Mucosa of rectum (tissue), 2 donors: ENCODE results near the gene MYBPHL.

Source experiments
- H3K27ac ChIP-seq, 2 donors: one replicate each; pipeline ENCODE4 v1.7.0; 2013; ENCODE audit warnings: inconsistent platforms in 2 of 2, low read depth in 2 of 2, low read length in 2 of 2
- H3K27me3 ChIP-seq, 2 donors: one replicate each; pipeline ENCODE4 v1.7.0; 2013; ENCODE audit warnings: low read length in 2 of 2; ENCODE audit not compliant: control insufficient read depth in 2 of 2, insufficient read depth in 2 of 2
- H3K36me3 ChIP-seq, 2 donors: one replicate each; pipeline ENCODE4 v1.7.0; 2013; ENCODE audit warnings: low read length in 2 of 2; ENCODE audit not compliant: control insufficient read depth in 2 of 2, insufficient read depth in 2 of 2
- H3K4me1 ChIP-seq, 2 donors: one replicate each; pipeline ENCODE4 v1.7.0; 2013; ENCODE audit warnings: low read length in 2 of 2, mild to moderate bottlenecking in 1 of 2; ENCODE audit not compliant: control insufficient read depth in 2 of 2, insufficient read depth in 2 of 2
- H3K4me3 ChIP-seq, 2 donors: one replicate each; pipeline ENCODE4 v1.7.0; 2013; ENCODE audit warnings: low read length in 2 of 2
- H3K9ac ChIP-seq, 2 donors: one replicate each; pipeline ENCODE4 v1.7.0; 2013; ENCODE audit warnings: low read length in 2 of 2, low read depth in 1 of 2, mild to moderate bottlenecking in 1 of 2
- H3K9me3 ChIP-seq, 2 donors: one replicate each; pipeline ENCODE4 v1.7.0; 2013; ENCODE audit warnings: low read length in 2 of 2; ENCODE audit not compliant: control insufficient read depth in 2 of 2
- donor health status: healthy.
- donor health status: Normal muscosa, but diverticular disease.

Gene MYBPHL

GRCh38 chr1:109335091-109335490 is 28.3 kb upstream of the MYBPHL start:
- no peak overlapping the region for H3K9ac ChIP-seq
- H3K9me3 ChIP-seq: peaks cover 3 to 4% of the 10 kb centered on the region in 2 donors
- no peak overlapping the region for H3K27ac ChIP-seq
- no peaks in the 10 kb centered on the region for H3K27me3 ChIP-seq
- no peak overlapping the region for H3K4me3 ChIP-seq
- no peaks in the 10 kb centered on the region for H3K4me1 ChIP-seq
- H3K36me3 ChIP-seq: peaks cover 37 to 51% of the 10 kb centered on the region in 2 donors

GRCh38 chr1:109331113-109331512 is 24.3 kb upstream of the MYBPHL start:
- peaks cover 30 to 46% of the 10 kb centered on the region in 2 donors for H3K36me3 ChIP-seq
- H3K4me1 ChIP-seq: no peaks in the 10 kb centered on the region
- peaks cover 3 to 4% of the 10 kb centered on the region in 2 donors for H3K9me3 ChIP-seq
- no peak overlapping the region for H3K9ac ChIP-seq
- no peak overlapping the region for H3K4me3 ChIP-seq
- no peaks in the 10 kb centered on the region for H3K27me3 ChIP-seq
- no peak overlapping the region for H3K27ac ChIP-seq

DNA sequence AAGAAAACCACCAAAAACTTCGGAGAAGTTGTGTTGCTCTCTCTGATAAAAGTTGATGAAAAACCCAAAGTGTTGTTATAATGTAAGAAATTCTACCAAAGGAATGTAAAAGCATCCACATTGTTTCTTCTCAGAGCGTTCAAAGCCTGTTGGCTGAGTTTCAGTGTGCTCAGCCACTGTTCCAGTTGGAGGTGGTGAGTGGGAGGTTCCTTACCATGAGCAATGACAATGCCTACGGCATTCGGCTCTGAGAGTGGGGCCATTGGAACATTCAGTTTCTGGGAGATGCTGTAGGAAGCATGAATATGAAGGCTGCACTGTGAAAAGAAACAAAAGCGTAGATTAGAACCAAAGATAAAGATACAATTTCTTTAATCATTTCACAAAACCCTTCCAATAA is 20.5 kb upstream of the MYBPHL start:
- Histone ChIP-seq H3K9ac (no peak overlapping the region), H3K4me1 (no peaks in the 10 kb centered on the region), H3K27me3 (no peaks in the 10 kb centered on the region), H3K4me3 (no peak overlapping the region), H3K36me3 (peaks cover 16 to 44% of the 10 kb centered on the region in 2 donors), H3K9me3 (peaks cover 3% of the 10 kb centered on the region in 2 donors), H3K27ac (no peak overlapping the region)

GRCh38 chr1:109322974-109323373 is 16.2 kb upstream of the MYBPHL start:
- H3K36me3 ChIP-seq: peaks cover 35 to 47% of the 10 kb centered on the region in 2 donors

GRCh38 chr1:109319114-109319513 is 12.3 kb upstream of the MYBPHL start:
- no peaks in the 10 kb centered on the region for H3K4me1 ChIP-seq
- H3K36me3 ChIP-seq: peaks cover 45 to 54% of the 10 kb centered on the region in 2 donors
- no peak overlapping the region for H3K27ac ChIP-seq
- H3K27me3 ChIP-seq: no peaks in the 10 kb centered on the region
- no peak overlapping the region for H3K9ac ChIP-seq
- H3K4me3 ChIP-seq: no peak overlapping the region
- H3K9me3 ChIP-seq: no peaks in the 10 kb centered on the region

More at GRCh38 chr1:109322974-109323373, 16.2 kb upstream of the MYBPHL start:
- H3K4me1 ChIP-seq: no peaks in the 10 kb centered on the region
- H3K27ac ChIP-seq: no peak overlapping the region
- no peak overlapping the region for H3K9ac ChIP-seq
- H3K27me3 ChIP-seq: no peaks in the 10 kb centered on the region
- H3K4me3 ChIP-seq: no peak overlapping the region
- no peaks in the 10 kb centered on the region for H3K9me3 ChIP-seq

DNA sequence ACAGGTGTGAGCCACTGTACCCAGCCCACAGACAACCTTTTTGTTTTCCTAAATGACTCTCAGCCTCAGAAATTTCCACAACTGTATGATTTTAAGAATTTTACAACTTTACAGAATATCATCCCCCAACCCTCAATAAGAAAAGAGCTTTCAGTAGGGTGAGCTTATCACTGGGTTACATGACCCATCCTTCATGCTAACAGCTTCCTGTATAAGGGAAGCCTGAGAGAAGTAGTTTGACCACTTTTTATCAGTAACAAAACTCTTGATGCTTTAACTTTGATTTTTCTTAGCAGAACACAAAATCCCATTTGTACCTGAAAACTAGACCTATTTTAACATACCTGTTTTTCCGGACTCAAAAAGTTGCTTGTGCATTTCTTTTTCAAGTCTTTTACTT is 9.7 kb upstream of the MYBPHL start:
- Histone ChIP-seq H3K36me3 (peaks cover 38 to 44% of the 10 kb centered on the region in 2 donors), H3K27ac (no peak overlapping the region)

GRCh38 chr1:109315288-109315687 is 8.5 kb upstream of the MYBPHL start:
- peaks cover 28 to 36% of the 10 kb centered on the region in 2 donors for H3K36me3 ChIP-seq
- H3K9me3 ChIP-seq: no peaks in the 10 kb centered on the region
- H3K4me3 ChIP-seq: no peak overlapping the region
- H3K9ac ChIP-seq: no peak overlapping the region
- H3K27me3 ChIP-seq: no peaks in the 10 kb centered on the region
- H3K4me1 ChIP-seq: no peaks in the 10 kb centered on the region
- H3K27ac ChIP-seq: no peak overlapping the region

More for the DNA sequence above, 9.7 kb upstream of the MYBPHL start:
- Histone ChIP-seq H3K9me3 (no peaks in the 10 kb centered on the region), H3K9ac (no peak overlapping the region), H3K27me3 (no peaks in the 10 kb centered on the region), H3K4me1 (no peaks in the 10 kb centered on the region), H3K4me3 (no peak overlapping the region)

DNA sequence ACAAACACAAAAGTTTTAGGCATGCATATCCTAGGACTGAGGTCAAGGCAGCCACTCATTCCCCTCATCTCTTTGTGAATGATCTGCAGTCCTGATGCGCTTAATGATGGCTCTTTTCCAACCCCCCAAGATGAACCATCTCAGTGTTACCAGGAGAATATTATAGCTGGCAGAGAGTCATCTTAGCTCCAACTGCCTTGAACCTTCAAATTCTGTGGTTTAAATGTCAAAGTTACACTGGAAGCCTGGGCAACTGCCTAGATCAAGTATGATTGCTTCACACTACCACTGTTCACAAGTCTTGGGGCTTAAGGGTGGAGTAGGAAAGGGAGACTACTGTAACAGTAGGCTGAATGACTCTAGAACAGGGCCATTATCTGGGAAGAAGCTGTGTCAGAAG is 8.0 kb upstream of the MYBPHL start:
- Histone ChIP-seq H3K9ac (no peak overlapping the region), H3K27me3 (no peaks in the 10 kb centered on the region), H3K4me1 (no peaks in the 10 kb centered on the region), H3K36me3 (peaks cover 26 to 31% of the 10 kb centered on the region in 2 donors), H3K9me3 (no peaks in the 10 kb centered on the region), H3K27ac (no peak overlapping the region), H3K4me3 (no peak overlapping the region)

DNA sequence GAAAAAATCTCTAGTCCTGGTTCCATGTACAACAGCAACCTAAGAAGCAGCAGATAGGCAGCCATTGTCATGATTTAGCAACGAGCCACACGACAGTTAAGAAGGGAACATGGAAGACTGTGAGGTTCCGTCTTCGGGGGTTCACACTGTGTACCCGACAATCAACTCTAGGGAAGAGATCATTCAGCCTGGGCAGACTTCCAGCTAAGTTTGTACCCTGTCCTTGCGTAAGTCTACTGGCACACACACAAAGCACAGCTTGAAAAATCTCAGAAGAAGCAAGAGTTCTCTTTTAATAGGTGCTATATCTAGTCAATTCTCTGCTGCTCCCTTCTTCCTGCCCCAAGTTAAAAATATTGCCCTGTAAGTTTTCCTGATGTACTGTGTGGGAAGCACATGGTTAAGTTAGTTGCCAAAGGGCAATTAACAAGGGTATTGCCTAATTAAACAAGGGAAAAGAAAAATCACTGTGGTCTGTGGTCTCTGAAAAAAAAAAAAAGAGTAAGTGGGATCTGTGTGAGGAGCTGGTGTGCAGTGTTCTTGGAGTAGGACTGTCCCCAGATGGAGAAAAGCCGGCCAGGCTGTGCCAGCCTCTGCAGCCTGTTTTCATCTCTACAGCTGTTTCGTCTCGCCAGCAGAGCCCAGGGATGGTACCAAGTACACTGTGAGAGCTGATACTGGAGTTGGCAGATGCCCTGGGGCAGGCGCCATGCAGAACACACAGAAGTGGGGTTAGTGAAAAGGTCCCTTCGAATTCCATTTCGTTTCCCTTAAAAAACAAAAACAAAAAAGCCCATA is 6.4 kb upstream of the MYBPHL start:
- H3K36me3 ChIP-seq: peaks cover 21 to 23% of the 10 kb centered on the region in 2 donors
- H3K4me1 ChIP-seq: no peaks in the 10 kb centered on the region
- H3K4me3 ChIP-seq: no peak overlapping the region
- H3K27me3 ChIP-seq: no peaks in the 10 kb centered on the region
- no peaks in the 10 kb centered on the region for H3K9me3 ChIP-seq
- H3K9ac ChIP-seq: no peak overlapping the region
- no peak overlapping the region for H3K27ac ChIP-seq

GRCh38 chr1:109312246-109312645 is 5.4 kb upstream of the MYBPHL start:
- Histone ChIP-seq H3K36me3 (peaks cover 15 to 17% of the 10 kb centered on the region in 2 donors), H3K27ac (no peak overlapping the region), H3K27me3 (no peaks in the 10 kb centered on the region), H3K4me3 (no peak overlapping the region), H3K4me1 (no peaks in the 10 kb centered on the region), H3K9ac (no peak overlapping the region), H3K9me3 (no peaks in the 10 kb centered on the region)
